ENCODE measurements around the gene GALNT2. TPM values are rescaled to one million over a fixed set of nuclear protein-coding genes. Genes with fewer than 3 reads are reported as not detected.
A peak's percentile ranks its signal among the peaks of the same experiment; 100 is the strongest.

The GALNT2 gene
- total and polyA plus RNA-seq, 9 of the 15 experiments (the other 6 are each of a cell fraction or from before 2014, with no cell fraction given), result 1.6 to 106 (median 51.9) TPM

GRCh38 chr1:230047114-230047865, 19.7 kb upstream of the GALNT2 start:
- H3K4me3 ChIP-seq, result no peak overlapping the region
- WGBS (ENCODE audit: insufficient coverage, low coverage, missing lambda C conversion rate), result 3% methylated on average over 10 of the region's 10 CpGs
- H3K9ac ChIP-seq (ENCODE audit: insufficient read depth in 1 of 2, low read depth in 2 of 2, low read length in 2 of 2), result no peak overlapping the region
- H3K27me3 ChIP-seq (ENCODE audit: control insufficient read depth in 2 of 2, insufficient read depth in 2 of 2, low read length in 2 of 2), result peaks cover 32 to 50% of the 10 kb centered on the region in 2 experiments; a peak in 4 of 5 replicates
- FAIRE-seq (peak; percentile 79), DNase-seq (ENCODE audit: extremely low read depth in 1 of 4, low spot score in 3 of 4) (peak in 1 of 4 experiments; percentile 67), ATAC-seq (peak; percentile 85)
- H4K20me1 ChIP-seq (replicated peaks; ENCODE audit: control insufficient read depth, insufficient read depth, low read length), result no peaks in the 10 kb centered on the region
- H2AFZ ChIP-seq (ENCODE audit: low read depth, low read length), result peak overlapping the region; percentile 46; the same call in 1 of the 2 replicates
- no peaks in the 10 kb centered on the region for H3K79me2 ChIP-seq (ENCODE audit: control insufficient read depth, insufficient read depth, low read length)
- H3K4me2 ChIP-seq (ENCODE audit: insufficient read depth, low read length), result peak overlapping the region; percentile 9; the same call in 1 of the 2 replicates
- BruUV-seq (replicated peaks), result no TSS peak
- ChIA-PET CTCF (ENCODE audit: low intra/inter-chr PET ratio) (no interaction called here), POLR2A (interaction anchor here (0.6 kb wide), 1 partner anchor 221 kb away, joined by 3 read pairs; no protein-coding TSS in a partner anchor)
- H3K4me1 ChIP-seq (replicated peaks in 1 of 2; ENCODE audit: control insufficient read depth in 2 of 2, insufficient read depth in 2 of 2, low read length in 2 of 2), result peaks cover 0 to 7% of the 10 kb centered on the region in 2 experiments; a peak in 2 of 5 replicates
- intact Hi-C loops (cut with micrococcal nuclease), result no loop called here
- in situ Hi-C loops (cut with MboI), result no loop called here
- no peaks in the 10 kb centered on the region for H3K36me3 ChIP-seq (ENCODE audit: control insufficient read depth, insufficient read depth, low read length)
- TF ChIP-seq ZNF586 (CRISPR knock-in tag; conservative IDR thresholded peaks at IDR 0.05), result no peak
- TF ChIP-seq CTBP1 (IDR thresholded peaks at IDR 0.05; ENCODE audit: borderline replicate concordance), result peak; percentile 16; the same call in 1 of the 2 replicates
- TF ChIP-seq NFYB (IDR thresholded peaks at IDR 0.05; ENCODE audit: extremely low read depth, insufficient read length), result peak; percentile 65
- TF ChIP-seq ATF1 (CRISPR knock-in tag; IDR thresholded peaks at IDR 0.05), result no peak
- TF ChIP-seq ATF1 (tag; IDR thresholded peaks at IDR 0.05), result 0 out of 2 replicates have a peak, but pooled peaks have one; percentile 15
- no peak for TF ChIP-seq RFX7 (CRISPR knock-in tag; IDR thresholded peaks at IDR 0.05)
- peak; percentile 53; the same call in 1 of the 2 replicates for TF ChIP-seq OTX1 (CRISPR knock-in tag; IDR thresholded peaks at IDR 0.05)
- TF ChIP-seq, protein P1, sequence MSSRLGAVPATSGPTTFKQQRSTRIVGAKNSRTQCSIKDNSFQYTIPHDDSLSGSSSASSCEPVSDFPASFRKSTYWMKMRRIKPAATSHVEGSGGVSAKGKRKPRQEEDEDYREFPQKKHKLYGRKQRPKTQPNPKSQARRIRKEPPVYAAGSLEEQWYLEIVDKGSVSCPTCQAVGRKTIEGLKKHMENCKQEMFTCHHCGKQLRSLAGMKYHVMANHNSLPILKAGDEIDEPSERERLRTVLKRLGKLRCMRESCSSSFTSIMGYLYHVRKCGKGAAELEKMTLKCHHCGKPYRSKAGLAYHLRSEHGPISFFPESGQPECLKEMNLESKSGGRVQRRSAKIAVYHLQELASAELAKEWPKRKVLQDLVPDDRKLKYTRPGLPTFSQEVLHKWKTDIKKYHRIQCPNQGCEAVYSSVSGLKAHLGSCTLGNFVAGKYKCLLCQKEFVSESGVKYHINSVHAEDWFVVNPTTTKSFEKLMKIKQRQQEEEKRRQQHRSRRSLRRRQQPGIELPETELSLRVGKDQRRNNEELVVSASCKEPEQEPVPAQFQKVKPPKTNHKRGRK (tag; IDR thresholded peaks at IDR 0.05), result peak; percentile 89
- TF ChIP-seq, protein P2, sequence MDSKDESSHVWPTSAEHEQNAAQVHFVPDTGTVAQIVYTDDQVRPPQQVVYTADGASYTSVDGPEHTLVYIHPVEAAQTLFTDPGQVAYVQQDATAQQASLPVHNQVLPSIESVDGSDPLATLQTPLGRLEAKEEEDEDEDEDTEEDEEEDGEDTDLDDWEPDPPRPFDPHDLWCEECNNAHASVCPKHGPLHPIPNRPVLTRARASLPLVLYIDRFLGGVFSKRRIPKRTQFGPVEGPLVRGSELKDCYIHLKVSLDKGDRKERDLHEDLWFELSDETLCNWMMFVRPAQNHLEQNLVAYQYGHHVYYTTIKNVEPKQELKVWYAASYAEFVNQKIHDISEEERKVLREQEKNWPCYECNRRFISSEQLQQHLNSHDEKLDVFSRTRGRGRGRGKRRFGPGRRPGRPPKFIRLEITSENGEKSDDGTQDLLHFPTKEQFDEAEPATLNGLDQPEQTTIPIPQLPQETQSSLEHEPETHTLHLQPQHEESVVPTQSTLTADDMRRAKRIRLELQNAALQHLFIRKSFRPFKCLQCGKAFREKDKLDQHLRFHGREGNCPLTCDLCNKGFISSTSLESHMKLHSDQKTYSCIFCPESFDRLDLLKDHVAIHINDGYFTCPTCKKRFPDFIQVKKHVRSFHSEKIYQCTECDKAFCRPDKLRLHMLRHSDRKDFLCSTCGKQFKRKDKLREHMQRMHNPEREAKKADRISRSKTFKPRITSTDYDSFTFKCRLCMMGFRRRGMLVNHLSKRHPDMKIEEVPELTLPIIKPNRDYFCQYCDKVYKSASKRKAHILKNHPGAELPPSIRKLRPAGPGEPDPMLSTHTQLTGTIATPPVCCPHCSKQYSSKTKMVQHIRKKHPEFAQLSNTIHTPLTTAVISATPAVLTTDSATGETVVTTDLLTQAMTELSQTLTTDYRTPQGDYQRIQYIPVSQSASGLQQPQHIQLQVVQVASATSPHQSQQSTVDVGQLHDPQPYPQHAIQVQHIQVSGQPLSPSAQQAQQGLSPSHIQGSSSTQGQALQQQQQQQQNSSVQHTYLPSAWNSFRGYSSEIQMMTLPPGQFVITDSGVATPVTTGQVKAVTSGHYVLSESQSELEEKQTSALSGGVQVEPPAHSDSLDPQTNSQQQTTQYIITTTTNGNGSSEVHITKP (IDR thresholded peaks at IDR 0.05; ENCODE audit: partially characterized antibody), result peak; percentile 79
- H3K9me1 ChIP-seq (ENCODE audit: control insufficient read depth, insufficient read depth, low read length), result no peaks in the 10 kb centered on the region
- no peaks in the 10 kb centered on the region for H3K9me3 ChIP-seq (replicated peaks; ENCODE audit: control insufficient read depth, insufficient read depth, low read depth, low read length)
- no peak overlapping the region for H3K27ac ChIP-seq (ENCODE audit: extremely low read depth, low read depth, low read length)

Measured in K562 (cell line).